DMS153 (cell line): Measurements from ENCODE around the gene ANAPC2.
A peak's percentile ranks its signal among the peaks of the same experiment; 100 is the strongest.

Experiments
- DNase-seq: peaks from one replicate; lab custom pipeline; 2025; lab: John Stamatoyannopoulos, UW

The ANAPC2 gene

DNA sequence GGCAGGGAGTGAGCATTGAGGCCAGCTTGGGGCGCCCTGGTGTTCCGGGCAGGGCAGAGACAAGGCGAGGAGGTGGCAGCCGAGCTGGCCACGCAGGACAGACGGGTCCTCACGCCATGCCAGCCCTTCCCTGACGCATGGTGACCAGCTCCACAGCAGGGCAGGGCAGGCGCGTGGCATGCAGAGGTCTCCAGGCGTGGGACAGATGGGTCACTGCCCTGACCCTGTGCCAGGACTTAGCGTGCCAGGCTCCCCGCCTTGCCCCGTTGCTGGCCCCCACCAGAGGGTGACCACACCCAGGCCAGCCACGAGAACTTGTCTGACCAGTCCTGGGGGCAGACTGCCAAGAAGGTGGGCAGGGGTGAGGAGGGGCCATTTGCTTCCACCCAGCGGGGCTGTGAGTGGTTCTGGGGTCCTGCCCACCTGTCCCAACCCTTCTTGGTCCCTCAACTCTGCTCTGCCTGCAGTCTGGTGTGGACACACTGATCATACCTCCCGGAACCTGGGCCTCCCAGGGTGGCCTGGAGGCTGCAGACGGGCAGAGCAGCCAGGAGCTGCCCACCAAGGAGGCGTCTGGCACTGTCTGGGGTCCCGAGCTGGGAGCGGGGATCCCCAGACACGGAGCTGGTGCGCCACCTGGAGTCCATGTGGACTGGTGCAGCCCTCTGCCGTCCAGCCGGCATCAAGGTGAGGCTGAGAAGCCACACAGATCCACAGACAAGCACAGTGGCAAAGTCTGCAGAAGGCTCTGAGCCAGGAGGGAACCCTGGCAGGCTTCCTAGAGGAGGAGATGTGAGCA, 38.9 kb upstream of the ANAPC2 start, which contains the start of gene RNF224:
TSS of gene RNF224 (plus strand) at position 449 of the 799 bp plus-strand sequence. CDS start 834 bp downstream, outside the sequence.
- DNase-seq: peak; percentile 63

GRCh38 chr9:137226338-137227053, 38.1 kb upstream of the ANAPC2 start:
- DNase-seq: no peak

DNA sequence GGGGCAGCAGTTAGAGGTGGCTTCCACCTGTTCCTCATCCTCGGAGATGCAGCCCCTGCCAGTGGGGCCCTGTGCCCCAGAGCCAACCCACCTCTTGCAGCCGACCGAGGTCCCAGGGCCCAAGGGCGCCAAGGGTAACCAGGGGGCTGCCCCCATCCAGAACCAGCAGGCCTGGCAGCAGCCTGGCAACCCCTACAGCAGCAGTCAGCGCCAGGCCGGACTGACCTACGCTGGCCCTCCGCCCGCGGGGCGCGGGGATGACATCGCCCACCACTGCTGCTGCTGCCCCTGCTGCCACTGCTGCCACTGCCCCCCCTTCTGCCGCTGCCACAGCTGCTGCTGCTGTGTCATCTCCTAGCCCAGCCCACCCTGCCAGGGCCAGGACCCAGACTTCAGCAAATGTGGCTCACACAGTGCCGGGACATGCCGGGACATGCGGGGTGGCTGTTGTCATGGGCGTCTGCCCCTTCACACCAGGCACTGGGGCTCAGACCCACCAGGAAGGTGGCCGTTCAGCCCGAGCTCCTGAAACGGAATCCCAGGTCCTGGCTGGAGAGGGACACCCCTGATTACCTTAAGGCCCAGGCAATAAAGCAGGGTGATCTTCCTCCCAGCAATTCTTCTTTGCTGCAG, 37.5 kb upstream of the ANAPC2 start:
- no peak for DNase-seq

DNA sequence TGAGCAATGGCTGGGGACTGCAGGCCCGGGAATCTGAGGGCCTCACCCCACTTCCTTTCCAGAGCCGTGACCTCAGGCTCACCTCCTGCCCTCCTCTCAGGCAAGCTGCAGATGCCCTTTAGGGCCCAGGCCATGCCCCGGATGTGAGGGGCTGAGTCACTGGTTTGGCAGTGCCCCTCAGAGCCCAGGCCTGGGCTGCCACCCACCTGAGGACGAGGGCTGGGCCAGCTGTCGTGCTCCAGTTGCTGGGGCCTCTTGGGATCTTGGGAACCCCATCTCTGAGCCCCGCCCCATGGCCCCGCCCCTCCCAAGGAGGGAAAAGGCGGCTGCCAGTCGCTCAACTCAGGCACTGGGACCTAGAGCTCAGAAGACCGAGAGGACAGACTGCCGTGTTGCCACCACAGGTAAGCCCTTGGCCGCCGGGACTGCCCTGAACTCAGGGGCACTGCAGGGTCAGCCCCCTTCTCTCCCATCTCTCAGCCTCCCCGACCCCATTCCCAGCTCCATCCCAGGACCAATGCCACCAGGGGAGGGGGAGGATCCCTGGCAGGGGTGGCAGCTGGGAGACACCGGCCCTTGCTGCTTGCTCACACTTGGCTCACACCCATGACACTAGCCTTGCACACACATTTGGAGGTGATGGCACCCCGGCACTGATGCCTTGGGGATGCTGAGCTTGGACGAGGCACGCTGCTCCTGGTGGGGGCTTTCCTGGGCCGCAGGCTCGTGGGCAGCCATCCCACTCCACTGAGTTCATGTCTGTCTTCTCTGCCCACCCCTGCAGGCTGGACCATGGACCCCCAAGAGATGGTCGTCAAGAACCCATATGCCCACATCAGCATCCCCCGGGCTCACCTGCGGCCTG, 36.7 kb upstream of the ANAPC2 start, which contains the start of gene CYSRT1:
TSS of gene CYSRT1 (plus strand) at position 345 of the 865 bp plus-strand sequence. CDS start at position 793, 448 bp downstream.
- no peak for DNase-seq

DNA sequence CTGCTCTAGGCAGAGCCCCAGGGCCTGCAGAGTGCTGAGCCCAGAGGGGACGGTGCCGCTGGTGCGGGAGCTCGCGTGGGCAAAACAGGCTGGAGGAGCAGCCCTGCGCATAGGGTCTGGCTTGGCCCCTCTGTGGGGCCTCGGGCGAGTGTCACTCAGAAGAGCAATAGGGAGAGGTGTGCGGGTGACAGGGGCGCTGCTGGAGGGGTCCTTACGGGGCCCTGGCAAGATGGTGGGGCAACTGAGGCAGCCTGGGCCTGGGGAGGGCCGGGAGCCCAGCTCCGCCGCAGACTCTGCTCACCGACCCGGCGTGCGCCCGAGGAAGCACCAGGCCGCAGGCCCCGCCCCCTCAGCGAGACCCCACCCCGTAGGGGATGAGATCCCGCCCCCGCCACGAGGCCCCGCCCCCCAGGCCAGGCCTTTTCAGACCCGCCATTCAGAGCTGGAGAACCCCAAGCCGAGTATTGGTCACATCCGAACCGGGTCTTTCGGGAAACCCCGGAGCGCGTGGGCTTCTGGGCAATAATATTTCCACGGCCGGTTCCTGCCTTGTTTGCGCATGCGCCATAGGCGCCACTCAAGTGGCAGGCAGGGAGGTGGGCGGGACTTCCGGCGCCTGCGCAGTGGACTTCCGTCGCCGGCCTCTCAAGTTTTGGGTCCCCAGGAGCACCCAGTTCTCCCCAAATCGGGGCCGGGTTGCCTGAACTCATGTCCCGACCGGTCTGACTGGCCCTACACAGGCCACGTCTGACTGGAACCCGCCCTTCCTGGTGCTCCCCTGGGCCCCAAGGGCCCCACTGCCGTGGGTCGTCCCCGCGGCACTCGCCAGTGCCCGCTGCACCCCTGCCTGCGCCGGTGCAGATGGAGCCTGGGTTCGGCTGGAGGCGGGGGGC, 35.0 kb upstream of the ANAPC2 start:
- peak; percentile 95 for DNase-seq

GRCh38 chr9:137222190-137223077, 34.1 kb upstream of the ANAPC2 start, which contains the start of gene RNF208:
Gene RNF208, minus strand, starts transcription at chr9:137222240. Its CDS starts 1,028 bp downstream, at chr9:137221212.
- no peak for DNase-seq

DNA sequence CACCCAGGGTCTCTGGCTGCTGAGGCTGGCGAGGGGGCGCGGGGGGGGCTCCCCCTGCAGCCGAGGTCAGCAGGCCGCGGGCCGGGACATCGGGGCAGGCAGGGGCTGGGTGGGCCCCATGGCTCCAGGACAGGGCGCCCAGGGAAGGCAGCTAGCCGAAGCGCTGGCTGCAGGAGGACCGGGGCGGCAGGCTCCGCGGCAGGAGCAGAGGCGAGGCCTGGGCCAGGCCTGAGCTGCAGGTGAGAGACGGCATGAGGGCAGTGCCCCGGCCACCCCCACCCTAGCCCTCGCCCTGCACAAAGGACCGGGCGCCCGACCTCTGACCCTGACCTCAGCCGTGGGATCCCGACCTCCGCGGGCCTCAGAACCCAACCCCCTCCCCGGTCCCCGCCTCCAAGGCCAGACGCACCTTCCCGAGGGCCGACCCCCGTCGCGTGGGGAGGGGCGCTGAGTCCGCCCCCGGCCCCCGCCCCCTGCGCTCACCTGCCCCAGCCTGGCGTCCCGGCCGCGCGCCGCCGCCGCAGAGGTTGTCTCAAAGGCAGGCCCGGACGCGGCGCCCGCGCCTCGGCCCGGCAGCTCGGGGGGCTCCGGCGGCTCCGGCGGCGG, 33.2 kb upstream of the ANAPC2 start:
- no peak for DNase-seq

GRCh38 chr9:137221095-137221505, 32.7 kb upstream of the ANAPC2 start:
- DNase-seq: no peak

DNA sequence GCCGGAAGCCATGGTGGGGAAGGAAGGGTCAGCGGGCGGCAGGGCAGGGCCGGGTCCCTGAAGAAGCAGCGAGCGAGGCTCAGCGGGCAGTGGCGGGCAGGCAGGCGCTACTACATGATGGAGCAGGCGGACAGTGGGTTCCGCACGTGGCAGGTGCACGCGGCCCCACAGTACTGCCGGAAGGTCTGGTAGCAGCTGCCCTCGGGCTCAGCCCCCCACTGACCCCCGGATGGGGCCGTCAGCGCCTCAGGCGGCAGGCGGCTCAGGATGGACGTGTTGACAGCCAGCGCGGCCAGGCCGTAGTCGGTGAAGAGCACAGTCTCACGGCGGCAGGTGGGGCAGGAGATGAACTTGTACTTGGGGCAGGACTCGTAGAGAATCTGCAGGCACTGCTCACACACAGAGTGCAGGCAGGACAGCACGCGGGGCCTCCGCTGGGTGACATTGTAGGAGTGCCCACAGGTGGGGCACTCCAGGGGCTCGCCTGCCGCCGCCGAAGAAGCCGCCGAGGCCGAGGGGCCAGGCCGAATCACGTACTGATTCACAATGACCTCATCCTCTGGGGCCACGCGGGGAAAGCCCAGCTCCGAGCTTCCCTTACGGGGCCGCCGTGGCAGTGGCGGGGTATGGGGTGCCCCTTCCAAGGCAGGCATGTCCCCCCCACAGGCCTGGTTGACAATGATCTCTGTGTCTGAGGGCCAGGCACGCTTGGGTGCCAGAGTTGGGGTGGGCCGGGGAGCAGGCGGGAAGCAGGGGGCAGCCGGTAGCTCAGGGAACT, 32.1 kb upstream of the ANAPC2 start:
- DNase-seq: no peak

DNA sequence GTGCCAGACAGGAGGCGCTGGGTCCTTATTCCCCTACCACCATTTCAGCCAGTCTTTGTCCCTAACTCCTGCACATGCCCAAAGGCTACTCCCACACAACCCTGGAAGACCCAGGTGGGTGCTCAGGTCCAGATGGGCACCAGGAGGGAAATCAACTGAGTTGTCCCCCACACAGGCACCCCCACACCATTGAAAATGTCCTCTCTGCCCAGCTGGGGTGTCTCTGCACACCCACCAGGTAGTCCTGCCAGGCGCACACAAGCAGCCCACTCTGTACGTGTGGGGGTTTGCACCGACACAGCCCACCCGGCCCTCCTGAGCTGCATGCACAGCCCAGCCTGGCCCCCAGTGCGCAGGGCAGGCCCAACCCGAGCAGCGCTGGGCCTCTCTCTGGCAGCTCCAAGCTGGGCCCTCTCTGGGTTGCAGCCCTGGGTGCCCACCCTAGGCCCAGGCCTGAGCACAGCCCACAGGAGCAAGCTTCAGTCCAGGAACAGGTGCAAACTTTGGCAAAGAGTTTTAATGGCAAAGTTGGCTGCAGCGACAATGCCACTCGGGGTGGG, 31.5 kb upstream of the ANAPC2 start:
- DNase-seq: no peak

DNA sequence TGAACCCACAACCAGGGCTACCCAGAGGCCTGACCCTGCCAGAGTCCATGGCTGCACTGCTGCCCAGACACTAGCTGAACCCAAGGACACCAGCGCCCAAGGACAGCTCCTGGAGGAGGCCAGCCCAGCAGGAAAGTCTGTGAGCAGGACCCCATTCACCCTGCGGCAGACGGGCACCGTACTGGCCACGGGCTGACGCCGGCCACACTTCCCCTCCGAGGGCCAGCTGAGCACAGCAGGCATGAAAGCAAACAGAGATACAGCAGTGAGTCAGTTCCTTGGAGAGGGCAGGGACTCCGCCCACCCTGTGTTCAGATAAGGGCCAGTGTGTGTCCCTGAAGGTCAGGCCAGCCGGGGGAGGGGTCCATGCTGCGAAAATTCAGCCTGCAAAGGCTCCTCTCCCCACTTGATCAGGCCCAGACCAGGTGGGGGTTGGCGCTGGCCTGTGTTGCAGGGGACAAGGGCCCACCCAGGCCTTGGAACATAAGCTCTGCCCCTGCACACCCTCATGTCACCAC, 30.5 kb upstream of the ANAPC2 start:
- DNase-seq: no peak

DNA sequence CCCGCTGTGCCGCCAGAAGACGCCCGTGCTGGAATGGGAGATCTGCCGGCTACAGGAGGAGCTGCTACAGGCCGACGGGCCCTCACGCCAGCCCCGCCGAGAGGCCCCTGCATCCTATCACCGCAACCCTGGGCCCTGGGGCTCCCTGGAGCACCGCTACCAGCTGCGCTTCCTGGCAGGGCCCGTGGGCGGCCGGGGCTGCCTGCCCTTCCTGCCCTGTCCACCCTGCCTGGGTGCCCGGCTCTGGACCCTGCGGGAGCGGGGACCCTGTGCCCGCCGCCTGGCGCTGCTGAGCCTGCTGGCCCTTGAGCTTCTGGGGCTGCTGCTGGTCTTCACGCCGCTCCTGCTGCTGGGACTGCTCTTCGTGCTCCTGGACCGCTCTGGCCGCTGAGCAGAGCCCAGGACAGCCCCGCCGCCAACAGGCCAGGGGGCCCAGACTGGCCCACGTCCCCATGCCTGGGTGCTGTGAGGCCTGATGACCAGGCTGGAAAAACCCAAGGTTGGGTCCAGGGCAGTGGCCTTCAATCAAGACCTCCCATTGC, 29.9 kb upstream of the ANAPC2 start:
- no peak for DNase-seq

GRCh38 chr9:137217276-137218211, 29.2 kb upstream of the ANAPC2 start:
- peak; percentile 43 for DNase-seq

DNA sequence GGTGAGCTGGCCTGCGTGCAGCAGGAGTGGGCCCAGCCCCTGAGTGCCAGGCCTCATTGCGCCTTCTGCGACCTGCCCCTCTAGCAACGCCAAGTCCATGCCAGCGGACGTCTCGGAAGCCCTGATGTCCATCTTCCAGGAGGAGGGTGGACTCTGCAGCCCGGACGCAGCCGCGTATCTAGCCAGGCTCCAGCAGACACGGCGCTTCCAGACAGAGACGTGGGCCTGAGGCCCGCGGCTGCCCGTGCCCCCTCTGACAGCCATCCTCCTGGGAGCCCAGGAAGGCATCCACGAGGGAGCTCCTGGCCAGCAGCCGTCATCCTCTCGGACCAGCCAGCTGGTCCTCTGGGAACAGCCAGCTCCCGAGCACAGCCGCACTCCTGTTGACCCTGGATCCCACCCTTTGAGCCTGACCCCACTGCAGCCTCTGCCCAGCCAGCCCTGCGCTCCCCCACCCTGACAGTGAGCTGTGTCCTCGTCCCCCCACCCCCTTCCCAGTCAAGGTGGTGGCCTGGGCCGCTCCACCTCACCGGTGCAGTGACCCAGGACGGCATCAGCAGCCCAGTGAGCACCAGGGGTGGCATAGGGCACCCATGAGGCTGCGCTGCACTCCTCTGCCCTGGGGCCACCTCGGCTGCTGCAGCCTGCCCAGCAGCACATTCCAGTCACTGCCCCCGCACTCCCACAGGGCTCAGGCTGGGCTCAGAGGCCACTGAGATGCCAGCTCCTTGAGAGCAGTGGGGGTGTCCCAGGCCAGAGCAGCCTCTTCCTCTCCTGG, 28.0 kb upstream of the ANAPC2 start:
- no peak for DNase-seq

DNA sequence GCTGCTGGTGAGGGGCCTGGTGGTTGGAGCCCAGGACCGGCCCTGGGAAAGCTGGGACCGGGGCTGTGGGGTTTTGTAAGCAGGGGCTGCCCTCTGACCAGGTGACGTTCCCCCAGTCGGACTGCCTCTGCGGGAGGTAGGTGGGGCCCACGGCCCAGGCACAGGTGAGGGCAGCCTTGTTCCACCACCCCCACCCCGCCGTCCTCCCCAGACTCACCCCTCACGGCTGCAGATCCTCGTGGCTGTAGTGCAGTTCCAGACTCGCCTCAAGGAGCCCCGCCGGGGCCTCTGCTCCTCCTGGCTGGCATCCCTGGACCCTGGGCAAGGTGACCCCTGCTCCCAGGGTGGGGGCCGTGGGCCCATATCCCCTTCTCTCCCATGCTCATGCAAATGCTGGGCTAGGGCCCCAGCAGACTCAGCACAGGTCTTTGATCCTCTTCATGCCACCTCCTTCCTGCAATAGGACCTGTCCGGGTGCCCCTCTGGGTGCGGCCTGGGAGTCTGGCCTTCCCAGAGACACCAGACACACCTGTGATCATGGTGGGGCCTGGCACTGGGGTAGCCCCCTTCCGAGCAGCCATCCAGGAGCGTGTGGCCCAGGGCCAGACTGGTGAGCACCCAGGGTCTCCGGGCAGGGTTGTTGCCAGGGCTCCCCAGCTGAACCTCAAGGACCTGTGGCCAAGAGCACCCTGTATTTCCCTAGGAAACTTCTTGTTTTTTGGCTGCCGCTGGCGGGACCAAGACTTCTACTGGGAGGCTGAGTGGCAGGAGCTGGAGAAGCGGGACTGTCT, 27.0 kb upstream of the ANAPC2 start:
- DNase-seq: no peak
